ENCODE measurements around the gene SHISAL1.
"Not testable (repeated sequence)": the region's sequence is repeated elsewhere in the genome, so short reads cannot be mapped to it uniquely, and the experiment has no call there.

Gene SHISAL1

GRCh38 chr22:44329179-44329796, 16.5 kb upstream of the SHISAL1 start:
- no peak overlapping the region for H3K4me3 ChIP-seq (ENCODE audit: low read depth, low read length)

GRCh38 chr22:44328762-44329161, 16.0 kb upstream of the SHISAL1 start:
- H3K4me3 ChIP-seq (ENCODE audit: low read depth, low read length), result no peak overlapping the region

DNA sequence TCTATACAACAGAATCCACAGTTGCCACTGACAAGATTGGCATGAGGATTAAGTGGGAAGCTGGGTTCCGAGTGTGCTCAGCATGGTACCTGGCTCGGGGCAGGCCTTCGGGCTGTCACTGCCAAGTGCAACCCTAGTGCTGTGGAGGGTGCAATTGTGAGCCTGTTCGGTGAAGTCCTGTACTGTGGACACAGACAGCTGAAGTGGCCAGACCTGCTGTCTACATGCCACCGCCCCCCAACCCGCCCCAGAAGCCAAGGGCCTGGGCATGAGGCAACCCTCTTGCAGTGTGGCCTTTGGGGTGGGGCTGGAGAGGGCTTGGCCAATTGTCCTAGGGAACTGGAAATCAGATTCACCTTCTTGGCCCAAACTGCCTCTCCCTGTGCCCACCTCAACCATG, 15.6 kb upstream of the SHISAL1 start:
- no peak overlapping the region for H3K4me3 ChIP-seq (ENCODE audit: low read depth, low read length)

DNA sequence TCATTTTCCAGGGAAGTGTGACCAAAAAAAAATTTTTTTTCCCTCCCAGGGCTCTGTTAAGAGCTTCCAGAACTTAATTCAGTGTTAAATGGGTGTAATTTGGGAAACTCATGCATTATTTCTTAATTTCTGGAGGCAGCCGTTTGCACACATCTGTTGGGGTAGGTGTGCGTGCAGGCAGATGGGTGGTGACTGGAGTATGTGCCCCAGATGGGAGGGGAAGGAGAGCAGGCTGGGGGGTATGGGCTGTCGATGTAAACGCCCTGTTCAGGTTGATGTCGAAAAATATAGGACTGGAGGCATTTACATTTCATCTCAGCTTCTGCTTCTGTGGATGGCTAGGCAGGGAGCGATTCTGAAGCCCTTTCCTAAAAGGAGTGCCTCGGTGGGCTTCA, 13.7 kb upstream of the SHISAL1 start:
- no peak overlapping the region for H3K4me3 ChIP-seq (ENCODE audit: low read depth, low read length)

DNA sequence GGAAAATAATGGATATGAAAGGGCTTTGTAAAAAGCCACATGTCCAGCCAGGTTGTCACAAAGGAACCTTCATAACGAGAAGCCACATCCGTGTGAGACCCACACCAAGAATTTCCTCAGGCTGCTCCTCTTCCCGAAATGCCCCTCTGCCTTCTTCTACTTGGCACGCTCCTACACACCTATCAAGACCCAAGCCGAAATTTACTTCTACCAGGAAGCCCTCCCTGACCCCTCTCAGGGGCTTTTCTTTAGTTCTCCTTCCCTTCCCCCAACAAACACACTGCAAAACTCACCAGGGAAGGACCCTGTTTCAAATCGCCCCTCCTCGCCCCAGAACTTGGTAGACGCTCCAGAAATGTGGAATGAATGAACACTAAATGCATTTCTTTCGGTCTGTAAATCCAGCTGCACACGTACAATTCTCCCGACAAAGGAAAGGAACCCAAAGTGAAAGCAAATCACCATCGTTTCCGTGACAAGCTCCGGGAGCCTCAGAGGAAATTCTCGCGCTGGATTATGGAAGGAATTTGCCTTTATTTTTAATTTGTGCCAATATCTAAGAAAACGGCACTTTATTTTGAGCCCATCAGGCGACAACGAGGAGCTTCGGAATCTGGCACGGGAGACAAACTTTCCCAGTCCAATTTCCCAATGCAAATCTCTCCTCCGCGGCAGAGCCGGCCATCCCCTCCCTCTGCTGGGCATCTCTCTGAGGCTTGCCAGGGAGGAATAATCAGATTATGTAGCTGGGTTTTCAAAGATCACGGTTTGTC, 13.2 kb upstream of the SHISAL1 start:
- H3K4me3 ChIP-seq (ENCODE audit: low read depth, low read length), result no peak overlapping the region

DNA sequence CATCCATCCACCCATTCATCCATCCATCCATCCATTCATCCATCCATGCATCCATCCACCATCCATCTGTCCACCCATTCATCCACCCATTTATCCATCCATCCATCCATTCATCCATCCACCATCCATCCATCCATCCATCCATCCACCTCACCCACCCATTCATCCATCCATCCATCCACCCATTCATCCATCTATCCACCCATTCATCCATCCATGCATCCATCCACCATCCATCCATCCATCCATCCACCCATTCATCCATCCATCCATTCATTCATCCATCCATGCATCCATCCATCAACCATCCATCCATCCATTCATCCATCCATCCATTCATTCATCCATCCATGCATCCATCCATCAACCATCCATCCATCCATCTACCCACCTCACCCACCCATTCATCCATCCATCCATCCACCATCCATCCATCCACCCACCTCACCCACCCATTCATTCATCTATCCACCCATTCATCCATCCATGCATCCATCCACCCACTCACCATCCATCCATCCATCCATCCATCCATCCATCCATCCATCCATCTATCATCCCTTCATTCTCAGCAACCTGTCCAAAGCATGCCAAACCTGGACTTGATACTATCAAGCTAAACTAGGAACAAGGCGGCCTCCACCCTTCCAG, 10.5 kb upstream of the SHISAL1 start:
- H3K4me3 ChIP-seq (ENCODE audit: low read depth, low read length), result not testable (repeated sequence)

DNA sequence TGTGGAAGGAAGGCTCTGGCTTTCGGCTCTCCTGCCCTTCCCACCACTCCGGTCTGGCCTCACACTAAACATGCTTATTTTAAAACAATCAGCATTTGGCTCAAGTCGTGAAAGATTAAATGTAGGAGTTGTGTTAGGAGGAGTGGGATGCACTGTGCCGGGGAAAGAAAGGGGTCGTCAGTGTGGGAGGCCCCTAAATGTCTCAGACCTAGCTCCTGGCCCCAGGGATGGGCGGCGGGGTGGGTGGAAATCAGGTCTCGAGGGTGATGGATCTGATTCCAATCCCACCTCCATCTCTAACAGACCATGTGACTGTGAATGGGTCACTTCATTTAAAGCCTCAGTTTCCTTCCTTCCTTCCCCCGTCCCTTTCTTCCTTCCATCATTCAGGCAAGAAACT, 6.9 kb upstream of the SHISAL1 start:
- no peak overlapping the region for H3K4me3 ChIP-seq (ENCODE audit: low read depth, low read length)

- no peak overlapping the region for H3K4me3 ChIP-seq (ENCODE audit: low read depth, low read length)
Measured at GRCh38 chr22:44318751-44319150, 6.0 kb upstream of the SHISAL1 start.

GRCh38 chr22:44317886-44318637, 5.3 kb upstream of the SHISAL1 start:
- no peak overlapping the region for H3K4me3 ChIP-seq (ENCODE audit: low read depth, low read length)

GRCh38 chr22:44317123-44317444, 4.3 kb upstream of the SHISAL1 start:
- no peak overlapping the region for H3K4me3 ChIP-seq (ENCODE audit: low read depth, low read length)

- no peak overlapping the region for H3K4me3 ChIP-seq (ENCODE audit: low read depth, low read length)
Measured at GRCh38 chr22:44316393-44317122, 3.8 kb upstream of the SHISAL1 start.

DNA sequence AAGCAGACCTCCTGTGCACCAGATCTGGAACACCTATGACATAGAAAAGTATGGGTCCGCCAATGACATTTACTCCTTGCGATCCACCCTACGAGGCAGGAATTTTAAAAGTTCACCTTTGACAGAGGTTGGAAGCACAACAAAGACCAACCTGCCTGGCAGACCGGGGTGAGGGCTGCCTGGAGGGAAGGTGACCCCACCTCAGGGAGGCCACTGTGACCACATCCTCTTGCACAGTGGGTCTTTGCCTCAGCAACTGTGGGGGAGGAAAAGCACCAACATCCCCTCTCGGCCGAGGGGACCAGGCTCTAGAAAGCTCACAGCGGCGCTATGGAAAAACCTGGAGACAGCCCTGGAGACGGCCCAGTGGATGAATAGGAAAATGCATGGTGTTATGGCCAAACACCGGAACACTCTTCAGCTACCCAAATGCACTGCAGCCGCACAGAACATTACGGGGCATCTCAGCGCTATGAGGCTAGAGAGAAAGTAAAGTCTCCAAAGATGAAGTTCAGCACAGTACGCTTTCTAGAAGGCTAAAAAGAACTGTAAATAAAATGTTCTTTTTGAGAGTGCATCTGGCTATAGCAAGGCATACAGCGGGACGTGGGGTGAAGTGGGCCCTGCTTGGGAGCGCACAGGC, 1.8 kb upstream of the SHISAL1 start:
- H3K4me3 ChIP-seq (ENCODE audit: low read depth, low read length), result no peak overlapping the region

DNA sequence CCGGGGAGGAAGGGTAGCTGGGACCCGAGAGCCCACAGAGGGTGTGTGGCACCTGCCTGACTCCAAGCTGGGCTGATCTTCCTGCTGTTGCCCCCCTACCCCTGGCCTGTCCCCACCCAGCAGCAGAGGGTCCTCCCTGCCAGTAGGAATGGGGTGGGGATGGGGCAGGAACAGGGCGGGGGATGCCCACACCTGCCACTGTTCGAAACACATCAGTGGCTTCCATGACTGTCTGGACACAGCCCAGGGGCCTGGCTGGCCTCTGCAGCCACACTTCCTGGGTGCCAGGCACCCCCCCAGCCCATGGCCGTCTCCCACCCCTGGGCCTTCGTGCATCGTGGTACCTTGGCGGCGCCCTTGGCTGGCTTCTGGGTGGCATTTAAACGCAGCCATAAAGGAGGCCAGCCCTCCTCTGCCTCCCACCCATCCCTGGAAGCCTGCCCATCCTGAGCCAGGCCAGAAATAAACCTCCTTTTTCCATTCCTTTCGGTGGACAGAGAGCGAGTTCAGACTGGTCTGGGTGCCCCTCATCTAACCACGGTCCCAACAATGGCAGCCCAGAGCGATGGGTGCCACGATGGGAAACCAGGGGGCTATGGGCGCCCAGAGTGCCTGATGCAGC, 745 bp upstream of the SHISAL1 start:
- H3K4me3 ChIP-seq (ENCODE audit: low read depth, low read length), result no peak overlapping the region

DNA sequence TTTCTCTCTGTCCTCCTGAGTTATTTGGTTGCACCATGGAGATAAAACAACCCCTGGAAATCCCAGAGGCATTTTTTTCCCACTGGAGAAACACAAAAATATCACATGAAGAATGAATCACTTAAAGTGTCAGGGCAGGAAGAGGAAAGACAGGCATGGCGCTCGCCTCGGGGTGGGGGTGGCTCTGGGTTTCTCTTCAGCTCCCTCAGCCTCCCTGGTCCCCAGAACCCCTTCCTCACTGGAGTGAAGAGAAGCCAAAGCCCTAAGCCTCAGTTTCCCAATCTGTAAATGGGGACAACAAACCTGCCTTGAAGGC, 938 bp downstream of the SHISAL1 start:
- H3K4me3 ChIP-seq (ENCODE audit: low read depth, low read length), result no peak overlapping the region

DNA sequence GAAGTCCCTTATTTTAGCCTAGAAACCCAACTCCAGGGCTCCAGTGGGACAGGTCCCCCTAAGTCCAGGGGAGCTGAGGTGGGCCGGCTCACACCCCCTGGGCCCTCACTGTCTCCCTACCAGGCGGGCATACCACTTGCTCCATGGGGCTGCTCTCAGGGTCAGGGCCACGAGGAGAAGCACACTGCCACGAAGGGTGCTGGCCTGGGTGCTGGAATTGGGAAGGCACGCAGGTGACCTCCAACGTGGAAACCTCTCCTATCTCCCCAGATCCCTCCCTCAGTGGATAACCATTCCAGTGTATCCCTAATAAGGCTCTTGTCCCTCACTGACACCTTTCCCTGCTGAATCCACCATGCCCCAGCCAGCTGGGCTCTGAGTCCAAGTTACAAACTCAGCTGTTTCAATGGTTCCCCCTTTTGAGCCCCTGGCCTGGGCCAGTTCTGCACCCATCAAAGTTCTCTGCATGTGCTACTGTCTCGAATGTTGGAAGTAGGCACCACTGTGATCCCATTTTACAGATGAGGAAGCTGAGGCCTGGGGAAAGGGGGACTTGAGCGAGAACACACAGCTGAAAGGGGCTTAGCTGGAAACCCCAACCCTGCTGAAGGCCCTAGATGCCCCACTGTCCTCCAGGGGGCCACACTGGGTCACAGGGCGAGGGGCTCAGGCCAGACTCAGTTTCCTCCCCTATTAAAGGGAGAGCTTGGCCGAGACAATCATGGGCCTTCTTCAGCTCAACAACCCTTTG, 1.5 kb downstream of the SHISAL1 start:
- no peak overlapping the region for H3K4me3 ChIP-seq (ENCODE audit: low read depth, low read length)

GRCh38 chr22:44309647-44310046, 3.1 kb downstream of the SHISAL1 start:
- no peak overlapping the region for H3K4me3 ChIP-seq (ENCODE audit: low read depth, low read length)

GRCh38 chr22:44309137-44309536, 3.6 kb downstream of the SHISAL1 start:
- H3K4me3 ChIP-seq (ENCODE audit: low read depth, low read length), result no peak overlapping the region

- no peak overlapping the region for H3K4me3 ChIP-seq (ENCODE audit: low read depth, low read length)
Measured at GRCh38 chr22:44307509-44308169, 5.1 kb downstream of the SHISAL1 start.

DNA sequence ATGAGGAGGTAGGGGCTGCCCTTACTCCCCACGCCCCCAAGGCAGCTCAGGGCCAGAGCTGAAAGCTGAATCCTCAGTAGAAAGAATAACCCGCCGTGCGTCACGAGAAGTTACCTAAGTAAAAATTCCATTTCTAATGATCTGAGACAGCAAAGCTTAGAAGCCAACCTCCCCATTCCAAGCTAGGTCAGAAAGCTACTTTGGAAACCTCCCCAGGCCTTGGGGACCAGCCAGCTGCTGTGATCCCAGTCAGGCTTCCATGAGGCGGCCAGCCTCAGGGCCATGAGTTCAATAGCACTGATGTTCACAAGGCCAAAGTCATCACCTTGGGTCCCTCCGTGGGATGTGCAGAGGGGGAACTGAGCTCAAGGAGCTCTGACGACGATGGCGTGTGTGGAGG, 6.9 kb downstream of the SHISAL1 start:
- no peak overlapping the region for H3K4me3 ChIP-seq (ENCODE audit: low read depth, low read length)

Measured in iPS-11a (cell line).